HepG2 (cell line): Measurements from ENCODE around the gene NUP107. TPM values are rescaled to one million over a fixed set of nuclear protein-coding genes. Genes with fewer than 3 reads are reported as not detected.

Source experiments
- ATAC-seq: fragments of 200-7000 bp; cut with Tn5 transposase; 3 replicates; pipeline ENCODE4 v1.9.1; 2020; ENCODE audit warnings: mild to moderate bottlenecking, moderate library complexity
- BruUV-seq: library from RNA; stranded (reverse); fragments of 400-500 nt; replicated peaks from 2 replicates; lab custom pipeline; 2021; lab: Mats Ljungman, UMichigan
- CTCF ChIA-PET: fragments of 300-600 bp; formaldehyde crosslinking; extraction: SDS; loops from one replicate; lab custom pipeline; 2021; ENCODE audit warnings: low total read pairs, inconsistent platforms, low intra/inter-chr PET ratio; lab: Yijun Ruan, JAX
- POLR2A ChIA-PET: fragments of 350-600 bp; sonication (Branson Sonifier 250); formaldehyde crosslinking; loops from one replicate; lab custom pipeline; 2020; ENCODE audit warnings: antibody characterized with exemption, inconsistent platforms; lab: Yijun Ruan, JAX
- DNase-seq: peaks from one replicate; pipeline ENCODE4 v3.0.0-alpha.2; 2015; ENCODE audit warnings: low spot score
- FAIRE-seq: peaks from 3 replicates; lab custom pipeline; 2011; peaks lifted over from hg19 to GRCh38; lab: Jason Lieb, UNC
- H2AFZ ChIP-seq: one replicate; pipeline ENCODE4 v1.6.1; 2011; ENCODE audit warnings: low read length, inconsistent platforms
- H3K27ac ChIP-seq: fragments of 300-600 bp; 3 replicates; pipeline ENCODE4 v1.8.0; 2011; ENCODE audit warnings: mixed run types, mild to moderate bottlenecking, mixed read lengths, low read length, inconsistent platforms; ENCODE audit not compliant: insufficient read depth; ENCODE audit errors: extremely low read length
- H3K27me3 ChIP-seq, 2 experiments: fragments of 200-600 bp in 1 of 2; 2 replicates in 1 of 2; 3 replicates in 1 of 2; pipeline versions ENCODE4 v1.6.0 to v1.8.0; 2011; ENCODE audit warnings: low read length in 2 of 2, mild to moderate bottlenecking in 2 of 2, moderate library complexity in 2 of 2, inconsistent platforms in 1 of 2; ENCODE audit not compliant: insufficient read depth in 2 of 2, control insufficient read depth in 1 of 2
- H3K36me3 ChIP-seq, 2 experiments: fragments of 200-600 bp in 1 of 2; replicated peaks in 1 of 2; 2 replicates in 1 of 2; 3 replicates in 1 of 2; pipeline versions ENCODE4 v1.5.1 to v1.8.0; 2011; ENCODE audit warnings: low read length in 2 of 2, inconsistent platforms in 1 of 2; ENCODE audit not compliant: insufficient read depth in 2 of 2, control insufficient read depth in 1 of 2
- H3K4me1 ChIP-seq: 2 replicates; pipeline ENCODE4 v1.5.1; 2012; ENCODE audit warnings: low read length, inconsistent platforms; ENCODE audit not compliant: insufficient read depth
- H3K4me2 ChIP-seq: 2 replicates; pipeline ENCODE4 v1.6.0; 2011; ENCODE audit warnings: low read depth, low read length, inconsistent platforms
- H3K4me3 ChIP-seq, 3 experiments: fragments of 200-600 bp in 1 of 3; sonication (generic), shearing (Covaris generic) in 1 of 3; replicated peaks in 1 of 3; 2 replicates each; pipeline ENCODE4 v1.5.1; 2011 to 2016; ENCODE audit warnings: low read length in 3 of 3, inconsistent platforms in 2 of 3, low read depth in 2 of 3, mild to moderate bottlenecking in 2 of 3, control low read depth in 1 of 3, mixed read lengths in 1 of 3; ENCODE audit not compliant: insufficient read depth in 1 of 3
- H3K79me2 ChIP-seq: one replicate; pipeline ENCODE4 v1.6.1; 2011; ENCODE audit warnings: low read length, inconsistent platforms; ENCODE audit not compliant: insufficient read depth
- H3K9ac ChIP-seq: 2 replicates; pipeline ENCODE4 v1.6.0; 2011; ENCODE audit warnings: mild to moderate bottlenecking, low read depth, low read length, inconsistent platforms; ENCODE audit not compliant: insufficient read depth
- H3K9me3 ChIP-seq: 2 replicates; pipeline ENCODE4 v1.5.1; 2012; ENCODE audit warnings: mild to moderate bottlenecking, low read length
- H4K20me1 ChIP-seq: 2 replicates; pipeline ENCODE4 v1.6.0; 2011; ENCODE audit warnings: inconsistent platforms, mild to moderate bottlenecking, low read length, moderate library complexity; ENCODE audit not compliant: insufficient read depth
- CCDC6 ChIP-seq: sonication (generic); formaldehyde crosslinking; IDR thresholded peaks from 2 replicates; pipeline ENCODE4 v1.8.1; 2022; ENCODE audit warnings: mild to moderate bottlenecking, missing genetic modification reagents, moderate library complexity
- CENPX ChIP-seq: sonication (generic); formaldehyde crosslinking; IDR thresholded peaks from 2 replicates; pipeline ENCODE4 v1.9.0; 2021; ENCODE audit warnings: mild to moderate bottlenecking, missing genetic modification reagents, moderate library complexity
- GLI4 ChIP-seq: sonication (generic); formaldehyde crosslinking; IDR thresholded peaks from 2 replicates; pipeline ENCODE4 v1.5.1; 2020; ENCODE audit warnings: missing genetic modification reagents, mild to moderate bottlenecking, moderate library complexity, borderline replicate concordance
- GMEB2 ChIP-seq: IDR thresholded peaks from 2 replicates; pipeline ENCODE4 v1.6.1; 2016; ENCODE audit warnings: missing biosample characterization, missing genetic modification reagents, low read depth
- MLX ChIP-seq: IDR thresholded peaks from 2 replicates; pipeline ENCODE4 v1.6.1; 2016
- PCBP2 ChIP-seq: fragments of 200-400 bp; formaldehyde crosslinking; optimal IDR thresholded peaks from 2 replicates; pipeline ENCODE3; 2018; ENCODE audit warnings: low read length, low read depth; ENCODE audit not compliant: poor library complexity, severe bottlenecking
- RARA ChIP-seq: IDR thresholded peaks from 2 replicates; pipeline ENCODE4 v1.6.1; 2016; ENCODE audit warnings: missing genetic modification reagents, missing compliant biosample characterization
- RFXAP ChIP-seq: sonication (generic); formaldehyde crosslinking; IDR thresholded peaks from 2 replicates; pipeline ENCODE4 v1.4.0; 2020; ENCODE audit warnings: missing genetic modification reagents, borderline replicate concordance
- ZNF569 ChIP-seq: sonication (generic); formaldehyde crosslinking; IDR thresholded peaks from 2 replicates; pipeline ENCODE4 v1.5.0; 2020; ENCODE audit warnings: mild to moderate bottlenecking, missing genetic modification reagents, moderate library complexity, borderline replicate concordance
- ZNF572 ChIP-seq: sonication (generic); formaldehyde crosslinking; IDR thresholded peaks from 2 replicates; pipeline ENCODE4 v1.5.1; 2020; ENCODE audit warnings: mild to moderate bottlenecking, missing genetic modification reagents
- WGBS: methylation state at CpG from one replicate; pipeline ENCODE4 v1.1.6; 2017; ENCODE audit warnings: low lambda C conversion rate; 5-methylcytosine and 5-hydroxymethylcytosine counted together
- in situ Hi-C: cut with HindIII; loops from 2 replicates; pipeline ENCODE4 v1.10.0; 2017; ENCODE audit warnings: low pct_unique_long_range_greater_than_20kb; ENCODE audit not compliant: extremely low pct_ligation_motif_present
- intact Hi-C: fragments of 100-400 bp; cut with micrococcal nuclease; formaldehyde crosslinking; loops from one replicate; pipeline ENCODE4 v1.10.0; 2022; ENCODE audit not compliant: unreplicated experiment
- polyA plus RNA-seq, 8 experiments: library from polyadenylated mRNA; depleted of rRNA in 3 of 8; stranded (reverse) in 7 of 8; unstranded in 1 of 8; fragments of >200 nt; fragmentation: Illumina TruSeq in 4 of 8; extraction: Trizol in 4 of 8; gene quantifications; 2 replicates each; pipeline versions ENCODE4 v1.2.1 to v1.2.3, GENCODE V29; 2011 to 2016; ENCODE audit warnings: low read depth in 4 of 8, missing spikeins in 1 of 8, mixed read lengths in 1 of 8; ENCODE audit not compliant: insufficient read depth in 1 of 8
- total RNA-seq, 5 experiments: library from RNA; depleted of rRNA; stranded (reverse); fragments of >200 nt; fragmentation: Illumina TruSeq; extraction: Trizol; gene quantifications; 2 replicates each; pipeline ENCODE4 v1.2.3, GENCODE V29; 2016; ENCODE audit warnings: low read depth in 1 of 5

NUP107 gene
- total and polyA plus RNA-seq, 2 of the 13 experiments (the other 11 are each of a cell fraction or from before 2014, with no cell fraction given) = 54.7 to 100 TPM

GRCh38 chr12:68766646-68767045 lies 79.9 kb downstream of the NUP107 start:
- intact Hi-C loops = no loop called here

More at GRCh38 chr12:68766646-68767045, 79.9 kb downstream of the NUP107 start:
- Histone ChIP-seq H3K79me2 (no peaks in the 10 kb centered on the region), H3K27ac (no peak overlapping the region), H3K4me3 (no peak overlapping the region), H4K20me1 (no peaks in the 10 kb centered on the region), H3K9me3 (no peaks in the 10 kb centered on the region), H2AFZ (no peak overlapping the region), H3K4me2 (no peak overlapping the region), H3K9ac (no peak overlapping the region), H3K27me3 (no peaks in the 10 kb centered on the region), H3K4me1 (peaks cover 7% of the 10 kb centered on the region), H3K36me3 (peaks cover 5 to 27% of the 10 kb centered on the region in 2 experiments; a peak in 4 of 5 replicates)
- ATAC-seq (no peak), DNase-seq (no peak), FAIRE-seq (no peak)
- in situ Hi-C loops = no loop called here
- POLR2A ChIA-PET = interaction anchor here (1.1 kb wide), 1 partner anchor 41 kb away, joined by 3 read pairs; the partner anchor contains the start of gene MDM2
- no TSS peak for BruUV-seq
- TF ChIP-seq RARA (CRISPR knock-in tag) (no peak), CENPX (no peak), PCBP2 (no peak), GMEB2 (CRISPR knock-in tag) (no peak), MLX (CRISPR knock-in tag) (no peak), ZNF569 (no peak), CCDC6 (no peak), ZNF572 (CRISPR knock-in tag) (no peak), RFXAP (no peak), GLI4 (CRISPR knock-in tag) (no peak)
- CTCF ChIA-PET = no interaction called here
- WGBS = 100% methylated on average over 2 of the region's 2 CpGs
